Measurements from ENCODE around the gene LARGE1.

DNA sequence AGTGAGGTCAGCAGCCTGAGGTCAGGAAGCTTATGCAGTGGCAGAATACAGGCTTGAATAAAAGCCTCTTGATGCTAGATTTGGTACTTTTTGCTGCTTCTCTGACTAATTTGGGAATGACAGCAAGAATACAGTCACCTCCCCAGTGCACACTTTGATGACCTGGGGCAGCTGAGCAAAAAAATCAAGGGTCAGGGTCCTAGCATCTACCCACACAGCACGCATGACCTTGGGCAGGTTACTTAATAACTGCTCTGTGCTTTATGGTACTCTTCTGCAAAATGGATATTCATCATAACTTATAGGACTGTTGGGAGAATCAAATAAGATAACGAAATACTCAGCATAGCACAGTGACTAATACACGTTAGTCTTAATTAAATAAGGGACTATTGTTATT lies 518.0 kb downstream of the LARGE1 start:
- no peak for TF ChIP-seq POLR2A (IDR thresholded peaks at IDR 0.05)
- TF ChIP-seq, protein P1, sequence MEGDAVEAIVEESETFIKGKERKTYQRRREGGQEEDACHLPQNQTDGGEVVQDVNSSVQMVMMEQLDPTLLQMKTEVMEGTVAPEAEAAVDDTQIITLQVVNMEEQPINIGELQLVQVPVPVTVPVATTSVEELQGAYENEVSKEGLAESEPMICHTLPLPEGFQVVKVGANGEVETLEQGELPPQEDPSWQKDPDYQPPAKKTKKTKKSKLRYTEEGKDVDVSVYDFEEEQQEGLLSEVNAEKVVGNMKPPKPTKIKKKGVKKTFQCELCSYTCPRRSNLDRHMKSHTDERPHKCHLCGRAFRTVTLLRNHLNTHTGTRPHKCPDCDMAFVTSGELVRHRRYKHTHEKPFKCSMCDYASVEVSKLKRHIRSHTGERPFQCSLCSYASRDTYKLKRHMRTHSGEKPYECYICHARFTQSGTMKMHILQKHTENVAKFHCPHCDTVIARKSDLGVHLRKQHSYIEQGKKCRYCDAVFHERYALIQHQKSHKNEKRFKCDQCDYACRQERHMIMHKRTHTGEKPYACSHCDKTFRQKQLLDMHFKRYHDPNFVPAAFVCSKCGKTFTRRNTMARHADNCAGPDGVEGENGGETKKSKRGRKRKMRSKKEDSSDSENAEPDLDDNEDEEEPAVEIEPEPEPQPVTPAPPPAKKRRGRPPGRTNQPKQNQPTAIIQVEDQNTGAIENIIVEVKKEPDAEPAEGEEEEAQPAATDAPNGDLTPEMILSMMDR (IDR thresholded peaks at IDR 0.05), result no peak

All from tibial nerve (tissue), 3 donors.